NCI-H82 treated with DMSO at 0.1 percent for 48 hours (cell line): ENCODE measurements around the gene DNASE1L1.
"Not testable (repeated sequence)": the region's sequence is repeated elsewhere in the genome, so short reads cannot be mapped to it uniquely, and the experiment has no call there.

Experiments
- DNase-seq: peaks from one replicate; lab custom pipeline; 2025; ENCODE audit not compliant: unreplicated experiment; lab: John Stamatoyannopoulos, UW

DNASE1L1 gene

GRCh38 chrX:154408659-154409221 is 314 bp downstream of the DNASE1L1 start:
- DNase-seq: no peak

GRCh38 chrX:154404625-154405192 is 4.3 kb downstream of the DNASE1L1 start:
- no peak for DNase-seq

GRCh38 chrX:154403858-154404257 is 5.2 kb downstream of the DNASE1L1 start:
- no peak for DNase-seq

GRCh38 chrX:154403192-154403591 is 5.9 kb downstream of the DNASE1L1 start:
- no peak for DNase-seq

GRCh38 chrX:154402622-154403127 is 6.4 kb downstream of the DNASE1L1 start:
- no peak for DNase-seq

GRCh38 chrX:154401918-154402621 is 7.0 kb downstream of the DNASE1L1 start:
- no peak for DNase-seq

GRCh38 chrX:154401045-154401799 is 7.8 kb downstream of the DNASE1L1 start:
- no peak for DNase-seq

GRCh38 chrX:154400369-154400817 is 8.7 kb downstream of the DNASE1L1 start:
- DNase-seq: not testable (repeated sequence)

GRCh38 chrX:154399527-154400368 is 9.3 kb downstream of the DNASE1L1 start:
- no peak for DNase-seq

- peak; percentile 46 for DNase-seq
These were observed 10.2 kb downstream of the DNASE1L1 start for GRCh38 chrX:154398668-154399526.

- peak; percentile 96 for DNase-seq
These were observed 11.0 kb downstream of the DNASE1L1 start, which contains the start of gene RPL10 for GRCh38 chrX:154397888-154398667. Gene RPL10, plus strand, starts transcription at chrX:154398377. Its CDS starts 143 bp downstream, at chrX:154398520.

GRCh38 chrX:154396973-154397887 is 11.8 kb downstream of the DNASE1L1 start:
- peak; percentile 30 for DNase-seq

GRCh38 chrX:154396363-154396762 is 12.7 kb downstream of the DNASE1L1 start:
- not testable (repeated sequence) for DNase-seq

- not testable (repeated sequence) for DNase-seq
These were observed 19.0 kb downstream of the DNASE1L1 start for GRCh38 chrX:154389812-154390747.

- not testable (repeated sequence) for DNase-seq
These were observed 20.4 kb downstream of the DNASE1L1 start for GRCh38 chrX:154388649-154389048.

GRCh38 chrX:154388094-154388493 is 21.0 kb downstream of the DNASE1L1 start:
- not testable (repeated sequence) for DNase-seq
